GM12891 (cell line): ENCODE measurements around the gene CDH23.
A peak's percentile ranks its signal among the peaks of the same experiment; 100 is the strongest.

Source experiments
- PAX5 ChIP-seq: IDR thresholded peaks from 2 replicates; pipeline ENCODE4 v1.6.1; 2011; ENCODE audit warnings: low read length, moderate library complexity, mild to moderate bottlenecking; ENCODE audit not compliant: insufficient read depth, severe bottlenecking
- POLR2A ChIP-seq: IDR thresholded peaks from 2 replicates; pipeline ENCODE4 v1.6.1; 2011; ENCODE audit warnings: low read depth, low read length, control low read depth
- POLR2AphosphoS5 ChIP-seq: IDR thresholded peaks from 2 replicates; pipeline ENCODE4 v1.6.1; 2011; ENCODE audit warnings: low read depth, low read length, control low read depth
- POU2F2 ChIP-seq: IDR thresholded peaks from 2 replicates; pipeline ENCODE4 v1.6.1; 2011; ENCODE audit warnings: low read depth, mild to moderate bottlenecking, control low read depth, low read length, moderate library complexity
- SPI1 ChIP-seq: IDR thresholded peaks from 2 replicates; pipeline ENCODE4 v1.6.1; 2011; ENCODE audit warnings: low read depth, low read length, control low read depth
- TAF1 ChIP-seq: IDR thresholded peaks from 2 replicates; pipeline ENCODE4 v1.6.1; 2011; ENCODE audit warnings: low read depth, low read length, control low read depth

GRCh38 chr10:71790749-71791440 lies 394.2 kb downstream of the CDH23 start:
- TF ChIP-seq POLR2A (no peak), POLR2AphosphoS5 (no peak), TAF1 (no peak), SPI1 (no peak), POU2F2 (peak; percentile 57; the same call in 1 of the 2 replicates), PAX5 (peak; percentile 38)
